Measurements from ENCODE around the gene PWP2.
"Not testable (repeated sequence)": the region's sequence is repeated elsewhere in the genome, so short reads cannot be mapped to it uniquely, and the experiment has no call there.

- not testable (repeated sequence) for TF ChIP-seq CTCF (conservative IDR thresholded peaks at IDR 0.05 in 1 of 2, IDR thresholded peaks at IDR 0.05 in 1 of 2; ENCODE audit: extremely low read depth in 1 of 2, insufficient read depth in 1 of 2, low read depth in 1 of 2, low read length in 2 of 2); EZH2 (IDR thresholded peaks at IDR 0.05; ENCODE audit: borderline replicate concordance, low read length)
Measured at GRCh38 chr21:44153214-44153888, 46.2 kb downstream of the PWP2 start.
